GM19452 (cell line): ENCODE data around the gene CFAP97.
A peak's percentile ranks its signal among the peaks of the same experiment; 100 is the strongest.
"Not testable (repeated sequence)": the region's sequence is repeated elsewhere in the genome, so short reads cannot be mapped to it uniquely, and the experiment has no call there.

Experiments
- ATAC-seq: cut with Tn5 transposase; IDR thresholded peaks from one replicate; pipeline ENCODE4 v1.9.1; 2021; ENCODE audit not compliant: unreplicated experiment

Gene CFAP97

DNA sequence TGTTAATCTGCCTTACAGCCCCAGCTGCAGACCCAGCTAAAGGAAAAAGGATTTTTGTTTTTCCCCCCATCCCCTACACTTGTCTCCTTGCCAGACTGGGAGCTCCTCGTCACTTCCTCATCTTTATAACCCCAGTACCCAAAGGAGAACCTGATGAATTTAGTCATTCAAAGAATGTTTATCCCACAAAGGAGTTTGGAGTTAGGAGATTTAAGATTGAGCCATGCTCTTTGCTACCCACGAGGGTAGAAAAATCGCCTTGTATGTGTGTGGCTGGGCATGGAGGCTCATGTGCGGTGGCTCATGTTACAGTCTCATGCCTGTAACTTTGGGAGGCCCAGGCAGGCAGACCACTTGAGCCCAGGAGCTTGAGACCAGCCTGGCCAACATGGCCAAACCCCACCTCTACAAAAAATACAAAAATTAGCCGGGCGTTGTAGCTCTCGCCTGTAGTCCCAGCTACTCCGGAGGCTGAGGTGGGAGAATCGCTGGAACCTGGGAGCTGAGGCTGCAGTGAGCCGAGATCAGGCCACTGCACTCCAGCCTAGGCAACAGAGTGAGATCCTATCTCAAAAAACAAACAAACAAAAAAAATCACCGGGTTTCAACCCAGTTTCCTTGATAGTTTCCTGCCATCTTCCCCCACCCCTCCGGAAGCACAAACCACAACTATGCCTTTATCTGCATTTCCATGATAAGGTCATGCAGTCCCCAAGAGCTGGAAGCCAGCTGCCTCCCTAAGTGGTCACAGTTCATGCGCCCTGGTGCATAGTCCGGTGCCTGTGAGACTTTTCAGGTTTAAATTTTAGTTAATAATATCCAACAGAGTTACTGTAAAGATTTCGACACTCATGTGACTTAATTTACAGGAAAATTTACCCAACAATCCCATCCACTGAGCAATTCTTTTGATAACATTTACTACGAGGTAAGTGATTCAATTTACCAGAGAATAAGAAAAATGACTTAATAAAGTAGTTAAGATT, 1.5 kb downstream of the CFAP97 start:
- no peak for ATAC-seq

- not testable (repeated sequence) for ATAC-seq
These were observed 5.6 kb downstream of the CFAP97 start for GRCh38 chr4:185198189-185198588.

- ATAC-seq = no peak
These were observed 7.4 kb downstream of the CFAP97 start for GRCh38 chr4:185196437-185196836.

GRCh38 chr4:185194924-185195888, 8.6 kb downstream of the CFAP97 start:
- ATAC-seq = no peak

GRCh38 chr4:185192059-185192458, 11.7 kb downstream of the CFAP97 start:
- peak; percentile 87 for ATAC-seq

- ATAC-seq = no peak
These were observed 13.4 kb downstream of the CFAP97 start for GRCh38 chr4:185190306-185190856.

GRCh38 chr4:185189606-185190305, 14.0 kb downstream of the CFAP97 start:
- ATAC-seq = no peak

GRCh38 chr4:185186769-185187168, 17.0 kb downstream of the CFAP97 start:
- no peak for ATAC-seq

DNA sequence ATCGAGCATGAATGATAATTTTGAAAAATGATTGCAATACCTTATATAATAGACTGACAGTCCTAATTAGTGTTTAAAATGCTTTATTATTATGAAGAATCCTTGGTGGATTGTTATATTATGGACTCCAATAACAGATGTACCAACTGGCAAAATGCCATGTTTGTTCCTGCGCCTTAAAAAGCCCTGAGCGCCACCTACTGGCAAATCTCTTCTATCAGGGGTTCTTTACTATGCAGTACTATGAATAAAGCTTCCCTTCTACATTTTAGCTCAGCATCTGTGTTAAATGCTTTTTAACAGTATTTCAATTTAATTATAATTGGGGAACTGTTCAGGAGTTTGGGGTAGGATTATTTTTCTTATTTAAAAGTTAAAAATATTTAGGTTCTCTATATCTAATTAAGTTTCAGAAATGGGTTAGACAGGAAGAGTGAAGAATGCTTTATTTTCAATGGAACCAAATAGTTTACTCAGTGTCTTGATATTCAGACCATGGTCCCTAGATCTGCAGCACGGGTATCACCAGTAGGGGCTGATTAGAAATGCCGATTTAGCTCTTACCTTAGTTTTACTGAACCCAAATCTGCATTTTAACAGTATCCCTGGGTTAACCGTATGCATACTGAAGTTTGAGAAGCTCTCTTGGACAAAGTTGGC, 20.0 kb downstream of the CFAP97 start:
- no peak for ATAC-seq

- no peak for ATAC-seq
These were observed 21.6 kb downstream of the CFAP97 start for GRCh38 chr4:185182239-185182638.

- no peak for ATAC-seq
These were observed 24.3 kb downstream of the CFAP97 start for GRCh38 chr4:185179488-185179887.

- peak; percentile 79 for ATAC-seq
These were observed 32.3 kb downstream of the CFAP97 start for GRCh38 chr4:185171373-185172071.

GRCh38 chr4:185167234-185167633, 36.6 kb downstream of the CFAP97 start:
- ATAC-seq = no peak

GRCh38 chr4:185165605-185166063, 38.2 kb downstream of the CFAP97 start:
- peak; percentile 90 for ATAC-seq

DNA sequence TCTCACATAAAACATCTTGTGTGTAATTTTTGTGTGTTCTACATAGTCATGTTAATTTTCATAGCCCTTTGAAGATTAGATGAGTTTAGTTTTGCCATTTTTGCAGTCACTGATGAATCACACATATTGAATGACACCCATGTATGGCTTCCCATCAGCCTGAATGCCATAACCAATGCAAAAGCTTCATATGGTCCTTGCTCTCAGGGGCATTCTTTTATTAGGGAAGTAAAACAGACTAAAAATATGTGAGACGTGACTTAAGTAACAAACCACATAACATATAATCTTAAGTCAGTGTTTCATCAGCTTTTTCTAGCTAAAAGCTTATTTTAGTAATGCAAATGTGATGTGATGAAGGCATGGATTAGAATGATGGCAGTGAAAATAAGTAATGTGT, 52.5 kb downstream of the CFAP97 start:
- no peak for ATAC-seq

DNA sequence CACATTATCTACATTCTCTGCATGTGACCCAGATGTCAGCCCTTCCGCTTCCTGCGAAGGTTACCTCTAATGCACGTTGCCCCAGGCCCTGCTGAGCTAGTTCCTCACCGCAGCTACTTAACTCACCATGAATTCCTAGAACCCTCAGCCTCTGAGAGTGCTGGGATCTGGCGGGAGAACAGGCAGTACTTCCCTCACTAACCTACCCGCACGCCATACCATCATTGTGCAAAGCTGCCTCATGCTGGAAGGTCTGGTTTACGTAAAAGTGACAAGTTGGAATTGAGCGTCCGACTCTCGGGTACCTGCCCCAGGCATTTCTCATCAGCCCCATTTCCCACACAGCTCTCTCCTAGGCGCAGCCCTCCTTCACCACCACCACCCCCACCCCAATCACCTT, 54.4 kb downstream of the CFAP97 start:
- ATAC-seq = no peak

- ATAC-seq = no peak
These were observed 58.2 kb downstream of the CFAP97 start for GRCh38 chr4:185145572-185145971.

DNA sequence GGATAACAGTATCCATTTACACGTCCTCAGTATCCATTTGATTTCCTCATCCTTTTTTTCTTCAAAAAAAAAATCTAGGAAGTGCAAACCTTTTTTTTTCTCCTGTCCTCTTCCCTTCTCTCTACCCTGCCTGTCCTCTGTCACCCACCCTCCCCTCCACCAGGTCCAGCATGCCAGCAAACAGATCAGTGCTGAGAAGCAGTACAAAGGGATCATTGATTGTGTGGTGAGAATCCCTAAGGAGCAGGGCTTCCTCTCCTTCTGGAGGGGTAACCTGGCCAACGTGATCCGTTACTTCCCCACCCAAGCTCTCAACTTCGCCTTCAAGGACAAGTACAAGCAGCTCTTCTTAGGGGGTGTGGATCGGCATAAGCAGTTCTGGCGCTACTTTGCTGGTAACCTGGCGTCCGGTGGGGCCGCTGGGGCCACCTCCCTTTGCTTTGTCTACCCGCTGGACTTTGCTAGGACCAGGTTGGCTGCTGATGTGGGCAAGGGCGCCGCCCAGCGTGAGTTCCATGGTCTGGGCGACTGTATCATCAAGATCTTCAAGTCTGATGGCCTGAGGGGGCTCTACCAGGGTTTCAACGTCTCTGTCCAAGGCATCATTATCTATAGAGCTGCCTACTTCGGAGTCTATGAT, 59.1 kb downstream of the CFAP97 start:
- ATAC-seq = no peak

DNA sequence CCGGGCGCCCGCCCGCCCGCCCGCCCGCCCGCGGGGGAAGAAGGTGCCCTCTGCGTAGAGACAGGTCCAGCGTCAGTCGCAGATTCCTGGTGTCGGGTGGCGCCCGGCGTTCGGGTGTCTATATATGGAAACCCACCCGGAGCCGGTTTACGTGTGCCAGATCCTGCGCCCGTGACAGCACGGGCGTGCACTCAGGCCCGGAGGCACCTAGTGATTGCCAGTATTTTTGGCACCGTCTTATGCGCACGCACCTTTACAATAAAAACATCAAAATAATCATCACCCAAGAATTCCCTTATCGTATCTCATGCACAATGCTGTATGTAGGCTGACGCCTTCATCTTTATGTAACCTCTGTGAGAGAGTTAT, 60.2 kb downstream of the CFAP97 start:
- no peak for ATAC-seq
